ENCODE data around the gene TUBB1.

The TUBB1 gene

GRCh38 chr20:59073582-59073981 lies 54.4 kb downstream of the TUBB1 start:
- Histone ChIP-seq H3K4me2 (no peak overlapping the region), H3K36me3 (ENCODE audit: insufficient read depth) (no peaks in the 10 kb centered on the region), H3K4me1 (ENCODE audit: low read depth, poor library complexity, severe bottlenecking) (no peaks in the 10 kb centered on the region), H3K4me3 (IDR thresholded peaks at IDR 0.05; ENCODE audit: insufficient read depth, low read depth, low read length) (no peak overlapping the region), H3K79me2 (ENCODE audit: insufficient read depth, low read depth) (no peaks in the 10 kb centered on the region), H2AFZ (ENCODE audit: low read depth) (no peak overlapping the region), H4K20me1 (ENCODE audit: insufficient read depth) (no peaks in the 10 kb centered on the region), H3K27me3 (ENCODE audit: insufficient read depth, low read depth) (no peaks in the 10 kb centered on the region; the same call in 1 of the 2 replicates), H3K27ac (no peak overlapping the region), H3K9ac (no peak overlapping the region)
- TF ChIP-seq CTCF (conservative IDR thresholded peaks at IDR 0.05; ENCODE audit: low read depth, low read length) = no peak

GRCh38 chr20:59074456-59074855 lies 55.2 kb downstream of the TUBB1 start:
- Histone ChIP-seq H3K27ac (no peak overlapping the region), H2AFZ (ENCODE audit: low read depth) (no peak overlapping the region), H4K20me1 (ENCODE audit: insufficient read depth) (no peaks in the 10 kb centered on the region), H3K79me2 (ENCODE audit: insufficient read depth, low read depth) (no peaks in the 10 kb centered on the region), H3K4me2 (no peak overlapping the region), H3K4me1 (ENCODE audit: low read depth, poor library complexity, severe bottlenecking) (no peaks in the 10 kb centered on the region), H3K9ac (no peak overlapping the region), H3K4me3 (IDR thresholded peaks at IDR 0.05; ENCODE audit: insufficient read depth, low read depth, low read length) (no peak overlapping the region), H3K36me3 (ENCODE audit: insufficient read depth) (no peaks in the 10 kb centered on the region), H3K27me3 (ENCODE audit: insufficient read depth, low read depth) (no peaks in the 10 kb centered on the region; the same call in 1 of the 2 replicates)
- no peak for TF ChIP-seq CTCF (conservative IDR thresholded peaks at IDR 0.05; ENCODE audit: low read depth, low read length)

- no peaks in the 10 kb centered on the region for H3K79me2 ChIP-seq (ENCODE audit: insufficient read depth, low read depth)
- H3K9ac ChIP-seq = no peak overlapping the region
- H3K4me3 ChIP-seq (IDR thresholded peaks at IDR 0.05; ENCODE audit: insufficient read depth, low read depth, low read length) = no peak overlapping the region
- no peak overlapping the region for H3K4me2 ChIP-seq
- no peak for TF ChIP-seq CTCF (conservative IDR thresholded peaks at IDR 0.05; ENCODE audit: low read depth, low read length)
- no peaks in the 10 kb centered on the region for H3K36me3 ChIP-seq (ENCODE audit: insufficient read depth)
- no peaks in the 10 kb centered on the region for H3K4me1 ChIP-seq (ENCODE audit: low read depth, poor library complexity, severe bottlenecking)
- no peak overlapping the region for H3K27ac ChIP-seq
- H2AFZ ChIP-seq (ENCODE audit: low read depth) = no peak overlapping the region
- no peaks in the 10 kb centered on the region; the same call in 1 of the 2 replicates for H3K27me3 ChIP-seq (ENCODE audit: insufficient read depth, low read depth)
- no peaks in the 10 kb centered on the region for H4K20me1 ChIP-seq (ENCODE audit: insufficient read depth)
Measured at GRCh38 chr20:59075934-59076508, 56.8 kb downstream of the TUBB1 start.
